ENCODE results near the gene PRICKLE2.
A peak's percentile ranks its signal among the peaks of the same experiment; 100 is the strongest.

The PRICKLE2 gene

DNA sequence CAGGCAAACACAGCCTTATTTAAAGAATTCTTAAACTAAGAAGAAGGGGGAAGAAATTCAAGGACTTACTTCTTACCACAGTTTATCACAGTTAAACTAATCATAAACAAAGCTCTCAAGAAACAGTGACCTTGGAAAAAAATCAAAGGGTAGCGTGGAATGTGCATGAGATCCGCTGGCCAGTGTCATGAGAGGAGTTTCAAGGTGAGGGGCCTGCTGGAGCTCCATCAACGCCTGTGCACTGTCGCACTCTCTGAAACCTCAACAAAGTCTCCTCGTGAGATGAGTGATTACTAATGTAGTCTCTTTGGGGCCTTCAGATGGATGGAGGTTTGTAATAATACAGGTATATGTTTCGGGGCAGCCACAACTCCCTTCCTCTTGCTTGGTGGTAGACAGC lies 28.4 kb upstream of the PRICKLE2 start:
- DNase-seq (ENCODE audit: low read depth): no peak

- DNase-seq (ENCODE audit: low read depth): no peak
Observed at GRCh38 chr3:64251019-64251418, 25.8 kb upstream of the PRICKLE2 start.

DNA sequence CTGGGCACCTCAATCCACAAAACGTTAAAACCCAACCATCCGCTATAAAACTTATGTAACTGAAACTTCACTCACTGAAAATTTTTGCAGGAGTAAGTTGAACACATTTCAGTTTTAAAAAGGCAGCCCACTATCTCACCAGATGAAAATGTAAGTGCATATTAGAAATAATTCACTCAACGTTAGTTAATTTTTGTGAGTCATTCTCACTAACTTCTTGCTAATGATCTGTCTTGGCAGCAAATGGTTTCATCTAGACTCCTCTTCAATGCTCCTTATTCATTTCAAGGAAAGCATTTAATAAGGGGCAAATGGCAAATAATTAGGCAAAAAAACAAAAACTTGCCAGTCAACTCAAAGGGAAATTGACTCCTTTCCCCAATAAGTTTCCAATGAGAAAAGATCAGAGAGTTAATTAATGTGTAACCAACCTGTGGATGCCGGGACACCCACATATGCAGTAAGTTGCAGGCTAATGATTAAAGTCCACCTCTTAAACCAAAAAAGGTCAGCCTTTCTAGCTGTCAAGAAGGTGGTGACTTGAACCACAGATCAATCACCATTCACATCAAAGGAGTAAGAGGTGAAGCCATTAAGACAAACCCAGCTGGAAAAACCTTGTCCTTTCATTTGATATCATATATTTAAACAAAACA lies 22.9 kb upstream of the PRICKLE2 start:
- DNase-seq (ENCODE audit: low read depth): no peak

DNA sequence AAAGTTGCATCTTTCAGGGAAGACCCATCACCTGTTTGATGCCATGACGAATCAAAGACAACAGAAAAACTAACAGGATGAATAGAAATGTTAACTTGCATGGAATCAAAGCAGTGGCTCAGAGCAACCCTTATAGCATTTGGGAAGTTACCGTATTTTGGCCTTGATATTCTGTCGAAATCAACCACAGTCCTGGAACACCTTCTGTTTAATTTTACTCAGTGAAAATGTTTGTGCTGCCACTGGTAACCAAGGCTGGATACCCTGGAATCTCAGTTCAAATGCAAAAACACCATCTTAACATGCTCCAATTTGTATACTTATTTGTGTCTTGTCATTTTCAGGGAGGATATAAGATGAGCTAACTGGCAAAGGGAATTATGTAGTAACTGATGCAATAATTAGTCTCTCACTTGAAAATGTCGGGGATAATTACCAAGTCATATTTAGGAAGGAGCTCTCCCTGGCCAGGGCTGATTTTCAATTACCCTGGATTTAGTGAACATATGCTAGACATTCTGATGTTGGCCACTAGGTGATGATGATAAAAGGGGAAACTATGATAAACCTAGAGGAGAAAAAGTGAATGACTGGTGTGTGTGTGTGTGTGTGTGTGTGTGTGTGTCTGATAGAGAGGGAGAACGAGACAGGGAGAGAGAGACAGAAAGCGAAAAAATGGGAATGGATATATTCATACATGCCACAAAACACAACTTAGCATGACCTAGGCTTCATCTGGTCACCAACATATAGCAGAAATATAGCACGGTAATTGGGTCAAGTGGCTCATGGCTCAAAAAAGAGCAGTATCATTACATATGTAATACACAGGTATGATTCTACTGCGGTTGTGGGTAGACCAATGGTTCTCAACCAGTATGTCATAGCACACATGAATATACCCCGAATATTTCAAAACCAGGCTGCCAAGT lies 19.0 kb upstream of the PRICKLE2 start:
- no peak for DNase-seq (ENCODE audit: low read depth)

GRCh38 chr3:64242435-64242834 lies 17.2 kb upstream of the PRICKLE2 start:
- no peak for DNase-seq (ENCODE audit: low read depth)

- DNase-seq (ENCODE audit: low read depth): no peak
Observed at GRCh38 chr3:64240959-64241358, 15.7 kb upstream of the PRICKLE2 start.

DNA sequence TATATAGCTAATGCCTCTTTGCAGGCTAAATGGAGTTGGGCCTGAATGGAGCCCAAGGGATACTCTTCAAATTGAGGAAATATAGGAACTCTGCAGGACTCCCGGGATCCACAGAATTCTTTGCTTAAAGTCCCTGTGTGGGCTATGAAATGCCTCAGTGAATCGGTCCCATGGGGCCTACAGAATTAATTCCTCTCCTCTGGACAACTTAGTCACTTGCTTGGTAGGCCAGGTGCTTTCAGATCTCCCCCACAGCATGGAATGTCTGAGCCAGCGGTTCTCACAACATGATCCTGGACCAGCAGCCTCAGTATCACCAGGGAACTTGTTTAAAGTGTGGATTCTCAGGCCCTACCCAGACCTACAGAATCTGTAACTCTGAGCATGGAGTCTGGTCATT lies 15.1 kb upstream of the PRICKLE2 start:
- no peak for DNase-seq (ENCODE audit: low read depth)

GRCh38 chr3:64239841-64240240 lies 14.6 kb upstream of the PRICKLE2 start:
- DNase-seq (ENCODE audit: low read depth): no peak

DNA sequence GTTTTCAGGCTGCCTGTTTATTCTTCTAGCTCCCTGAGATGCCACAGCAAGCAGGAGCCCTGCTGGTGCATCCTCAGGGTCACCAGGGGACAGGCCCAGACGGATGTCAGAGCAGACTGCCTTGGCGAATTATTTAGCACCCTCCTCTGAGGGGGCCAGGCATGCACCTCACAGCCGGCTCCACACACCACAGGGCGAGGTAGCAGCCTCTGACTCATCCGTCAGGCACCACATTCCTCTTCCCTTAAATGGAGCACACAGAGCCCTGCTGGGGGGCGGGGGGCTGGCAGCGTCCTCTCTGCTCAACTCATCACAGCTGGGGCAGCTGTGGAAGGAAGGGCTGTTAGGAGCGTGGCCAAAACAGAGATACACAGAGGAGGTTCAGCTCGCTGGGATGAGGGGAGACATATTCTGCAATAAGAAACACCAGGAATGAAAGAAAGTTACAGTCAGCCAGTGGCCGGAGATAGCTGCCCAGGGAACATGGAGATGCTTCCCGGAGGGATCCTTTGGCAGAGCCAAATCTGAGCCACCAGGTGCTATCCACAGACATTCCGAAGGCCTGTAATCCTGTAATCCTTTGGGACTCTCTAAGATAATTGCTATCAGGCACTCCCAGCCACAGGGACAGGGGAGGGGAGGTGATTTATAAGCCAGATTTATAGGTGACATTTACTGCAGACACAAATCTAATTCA lies 13.9 kb upstream of the PRICKLE2 start:
- DNase-seq (ENCODE audit: low read depth): peak; percentile 74

DNA sequence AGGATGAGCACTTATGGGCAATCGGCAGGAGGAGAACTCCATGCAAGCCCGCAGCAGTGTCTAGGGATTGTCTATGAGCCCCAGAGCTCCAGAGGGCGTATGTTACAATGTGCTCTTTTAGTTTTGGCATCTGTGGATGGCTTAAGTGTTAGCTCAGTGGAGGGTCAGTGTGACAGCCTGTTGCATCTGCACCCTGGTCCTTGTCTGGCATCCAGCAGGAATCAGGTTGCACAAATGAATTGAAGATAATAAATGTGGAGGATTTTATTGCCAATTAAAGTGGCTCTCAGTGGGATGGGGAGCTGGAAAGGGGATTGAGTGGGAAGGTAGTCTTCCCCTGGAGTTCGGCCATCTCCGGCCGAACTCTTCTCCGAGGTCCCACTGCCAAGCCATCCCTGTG lies 11.8 kb upstream of the PRICKLE2 start:
- no peak for DNase-seq (ENCODE audit: low read depth)

GRCh38 chr3:64235605-64236004 lies 10.3 kb upstream of the PRICKLE2 start:
- no peak for DNase-seq (ENCODE audit: low read depth)

DNA sequence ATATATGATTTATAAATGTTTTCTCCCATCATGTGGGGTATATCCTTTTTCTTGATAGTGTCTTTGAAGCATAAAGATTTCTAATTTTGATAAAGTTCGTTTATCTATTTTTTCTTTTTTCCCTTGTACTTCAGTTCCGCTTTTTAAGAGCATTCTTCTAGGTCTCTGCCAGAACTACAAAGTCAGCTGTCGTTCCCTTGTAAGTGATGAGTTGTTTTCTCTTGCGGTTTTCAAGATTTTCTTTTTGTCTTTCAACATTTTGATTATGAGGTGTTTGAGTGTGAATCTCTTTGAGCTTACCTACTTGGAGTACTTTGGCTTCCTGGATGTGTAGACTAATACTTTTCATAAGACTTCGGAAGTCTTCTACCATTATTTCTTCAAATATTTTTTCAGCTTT lies 9.3 kb upstream of the PRICKLE2 start:
- DNase-seq (ENCODE audit: low read depth): no peak

- no peak for DNase-seq (ENCODE audit: low read depth)
Observed at GRCh38 chr3:64232821-64233220, 7.6 kb upstream of the PRICKLE2 start.

DNA sequence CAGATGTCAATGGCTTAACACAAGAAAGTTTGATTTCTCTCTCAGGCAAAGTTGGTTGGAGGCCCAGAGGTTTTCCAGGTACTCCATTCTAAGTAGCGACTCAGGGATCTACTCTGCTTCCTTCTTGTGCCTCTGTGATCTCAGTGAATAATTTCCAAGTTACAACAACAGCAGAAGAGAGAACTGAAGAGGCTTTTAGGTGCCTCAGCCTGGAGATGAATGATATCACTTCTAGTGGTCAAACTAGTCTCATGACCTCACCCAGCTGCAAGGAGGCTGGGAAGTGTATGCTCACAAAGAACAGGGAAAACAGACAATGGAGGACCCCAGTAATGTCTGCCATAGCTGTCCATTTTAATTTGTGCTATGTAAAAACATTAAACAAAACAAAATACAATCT lies 4.6 kb upstream of the PRICKLE2 start:
- no peak for DNase-seq (ENCODE audit: low read depth)

DNA sequence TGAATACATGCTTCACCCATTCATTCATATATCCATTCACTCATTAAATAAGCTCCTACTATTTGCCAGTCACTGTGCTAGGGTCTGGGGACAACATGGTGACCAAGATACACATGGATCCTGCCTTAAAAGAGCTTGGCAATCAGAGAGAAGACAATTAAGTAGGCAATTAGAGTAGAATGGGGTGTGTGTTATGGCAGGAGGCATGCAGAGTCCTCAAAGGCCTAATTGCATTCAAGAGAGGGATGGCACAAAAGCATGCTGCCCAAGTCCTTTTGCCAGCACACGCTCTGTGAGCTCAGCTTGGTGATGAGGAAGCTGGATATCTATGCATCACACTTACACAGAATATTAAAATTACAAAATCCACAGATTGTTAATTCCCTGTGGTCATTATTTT lies 2.8 kb upstream of the PRICKLE2 start:
- DNase-seq (ENCODE audit: low read depth): no peak

DNA sequence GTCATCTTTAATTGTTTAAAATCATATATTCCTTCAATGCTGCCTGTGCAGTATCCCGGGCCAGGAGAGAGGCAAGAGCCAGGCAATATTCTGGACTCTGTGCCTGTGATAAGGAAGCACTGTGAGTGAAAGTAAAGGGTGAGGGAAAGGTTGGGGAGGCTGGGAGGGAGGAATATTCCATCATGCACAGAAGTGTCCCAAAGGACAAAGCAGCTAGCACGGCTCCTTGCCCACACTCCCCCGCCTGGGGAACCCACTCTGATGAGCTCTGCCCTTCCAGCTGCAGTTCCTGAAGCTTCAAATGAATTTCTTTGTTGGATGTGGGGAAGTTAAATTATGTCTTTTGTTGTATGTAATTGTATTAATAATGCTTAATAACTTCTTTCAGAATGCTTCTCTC lies 1.5 kb upstream of the PRICKLE2 start:
- DNase-seq (ENCODE audit: low read depth): no peak

- DNase-seq (ENCODE audit: low read depth): no peak
Observed at GRCh38 chr3:64225695-64226499, 631 bp upstream of the PRICKLE2 start.

DNA sequence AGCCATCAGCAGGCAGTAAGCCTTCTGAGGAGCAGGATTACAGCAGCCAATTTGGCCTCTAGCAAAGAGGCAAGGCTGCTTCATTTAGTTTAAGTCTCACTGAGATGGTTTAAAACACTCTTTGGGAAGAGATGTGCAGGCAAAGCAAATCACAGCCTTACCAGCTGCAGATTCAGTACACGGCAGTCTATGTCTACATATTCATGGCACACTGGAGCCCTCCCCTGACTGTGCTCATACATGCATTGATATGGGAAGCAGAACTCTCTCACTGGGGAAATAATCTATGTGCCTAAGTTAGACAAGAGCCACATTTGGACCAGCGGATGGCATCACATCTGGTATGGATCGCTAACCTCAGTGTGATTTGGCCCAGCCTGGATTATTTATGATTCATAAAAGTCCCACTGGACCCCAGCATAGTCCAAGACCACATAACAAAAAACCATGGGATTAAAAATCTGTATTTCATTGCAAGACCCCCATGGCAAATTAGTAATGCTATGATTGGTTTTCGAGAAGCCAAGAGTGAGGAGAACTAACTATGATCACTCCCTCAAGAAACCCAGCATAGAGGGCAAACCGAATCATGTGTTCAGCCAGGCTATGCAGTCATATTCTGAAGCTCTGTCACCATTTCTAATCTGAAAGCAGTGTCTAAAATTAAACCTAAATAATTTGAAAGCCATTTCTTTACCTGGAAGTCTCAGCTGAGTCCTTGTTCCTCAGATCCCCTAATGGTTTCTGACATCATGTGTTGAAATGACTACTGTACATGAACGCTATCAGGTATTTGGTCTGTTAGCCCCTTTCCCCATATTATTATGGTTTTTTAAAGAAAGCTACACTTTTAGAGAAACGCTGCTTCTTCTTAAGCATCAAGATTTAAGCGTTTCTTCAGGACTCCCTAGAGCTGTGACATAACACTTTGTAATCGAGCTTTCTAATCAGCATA lies 1.2 kb downstream of the PRICKLE2 start:
- DNase-seq (ENCODE audit: low read depth): no peak

DNA sequence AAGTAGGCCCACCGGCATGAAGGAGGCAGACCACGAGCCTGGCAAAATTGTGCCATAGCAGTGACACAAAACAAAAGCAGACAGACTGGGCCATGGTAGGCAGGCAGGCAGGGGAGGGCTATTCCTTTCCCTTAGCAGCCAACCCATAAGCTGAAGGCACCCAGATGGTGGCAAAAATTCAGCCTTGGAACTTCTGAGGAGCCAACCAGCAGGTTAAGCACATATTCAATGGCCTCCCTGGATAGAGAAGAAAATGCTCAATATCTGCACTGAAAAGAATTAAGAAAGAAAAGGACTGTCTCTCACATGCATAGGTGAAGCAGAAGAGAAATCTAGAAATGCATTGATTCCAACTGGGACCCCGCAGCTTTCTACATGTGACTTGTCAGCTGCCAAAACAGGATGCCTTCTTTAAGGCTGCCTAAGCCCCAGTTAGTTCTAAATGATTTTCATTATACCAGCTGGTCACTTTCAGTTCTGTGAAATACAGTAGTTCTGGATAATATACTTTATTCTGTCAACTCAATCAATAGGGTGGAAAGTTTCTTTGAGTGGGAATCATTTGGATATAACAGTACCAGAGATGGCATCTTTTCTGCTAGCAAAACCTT lies 2.7 kb downstream of the PRICKLE2 start:
- no peak for DNase-seq (ENCODE audit: low read depth)

GRCh38 chr3:64221571-64222257 lies 3.6 kb downstream of the PRICKLE2 start:
- DNase-seq (ENCODE audit: low read depth): no peak
